Prostate gland (tissue), 2 donors: Measurements from ENCODE around the gene ZNF415.

Experiments used
- POLR2A ChIP-seq: fragments of 450-650 bp; IDR thresholded peaks from one replicate; pipeline ENCODE4 v1.6.1; 2016; ENCODE audit warnings: antibody characterized with exemption, mild to moderate bottlenecking
- POLR2AphosphoS5 ChIP-seq: sonication (generic); formaldehyde crosslinking; IDR thresholded peaks from one replicate; pipeline ENCODE4 v1.6.1; 2017; ENCODE audit warnings: antibody characterized with exemption
- TF ChIP-seq, protein P1 (sequence below), 4 experiments: fragments of 200-600 bp in 2 of 4; fragments of 450-650 bp in 2 of 4; sonication (generic) in 2 of 4; IDR thresholded peaks; 1 replicate in 3 of 4; 2 replicates in 1 of 4; pipeline ENCODE4 v1.5.1; 2016 to 2019; ENCODE audit warnings: antibody characterized with exemption in 4 of 4, mild to moderate bottlenecking in 2 of 4, moderate library complexity in 2 of 4

DNA sequence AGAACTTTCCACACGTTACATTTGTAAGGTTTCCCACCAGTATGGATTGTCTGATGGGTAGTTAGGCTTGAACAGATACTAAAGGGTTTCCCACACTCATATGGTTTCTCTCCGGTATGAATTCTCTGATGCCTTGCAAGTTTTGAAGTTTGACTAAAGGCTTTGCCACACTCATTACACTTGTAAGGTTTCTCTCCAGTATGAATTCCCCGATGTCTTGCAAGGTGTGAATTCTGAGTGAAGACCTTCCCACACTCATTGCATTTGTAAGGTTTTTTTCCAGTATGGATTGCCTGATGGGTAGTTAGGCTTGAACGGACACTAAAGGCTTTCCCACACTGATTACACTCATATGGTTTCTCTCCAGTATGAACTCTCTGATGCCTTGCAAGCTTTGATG is 7.6 kb upstream of the ZNF415 start:
- TF ChIP-seq, protein P1, sequence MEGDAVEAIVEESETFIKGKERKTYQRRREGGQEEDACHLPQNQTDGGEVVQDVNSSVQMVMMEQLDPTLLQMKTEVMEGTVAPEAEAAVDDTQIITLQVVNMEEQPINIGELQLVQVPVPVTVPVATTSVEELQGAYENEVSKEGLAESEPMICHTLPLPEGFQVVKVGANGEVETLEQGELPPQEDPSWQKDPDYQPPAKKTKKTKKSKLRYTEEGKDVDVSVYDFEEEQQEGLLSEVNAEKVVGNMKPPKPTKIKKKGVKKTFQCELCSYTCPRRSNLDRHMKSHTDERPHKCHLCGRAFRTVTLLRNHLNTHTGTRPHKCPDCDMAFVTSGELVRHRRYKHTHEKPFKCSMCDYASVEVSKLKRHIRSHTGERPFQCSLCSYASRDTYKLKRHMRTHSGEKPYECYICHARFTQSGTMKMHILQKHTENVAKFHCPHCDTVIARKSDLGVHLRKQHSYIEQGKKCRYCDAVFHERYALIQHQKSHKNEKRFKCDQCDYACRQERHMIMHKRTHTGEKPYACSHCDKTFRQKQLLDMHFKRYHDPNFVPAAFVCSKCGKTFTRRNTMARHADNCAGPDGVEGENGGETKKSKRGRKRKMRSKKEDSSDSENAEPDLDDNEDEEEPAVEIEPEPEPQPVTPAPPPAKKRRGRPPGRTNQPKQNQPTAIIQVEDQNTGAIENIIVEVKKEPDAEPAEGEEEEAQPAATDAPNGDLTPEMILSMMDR (IDR thresholded peaks at IDR 0.05): no peak
- no peak for TF ChIP-seq POLR2A
- TF ChIP-seq POLR2AphosphoS5: no peak
